Measurements from ENCODE around the gene SLC23A2. TPM values are rescaled to one million over a fixed set of nuclear protein-coding genes. Genes with fewer than 3 reads are reported as not detected.

SLC23A2 gene
- total RNA-seq, 6 experiments from 2014 or later: 23.4 to 41.1 (median 30.5) TPM

DNA sequence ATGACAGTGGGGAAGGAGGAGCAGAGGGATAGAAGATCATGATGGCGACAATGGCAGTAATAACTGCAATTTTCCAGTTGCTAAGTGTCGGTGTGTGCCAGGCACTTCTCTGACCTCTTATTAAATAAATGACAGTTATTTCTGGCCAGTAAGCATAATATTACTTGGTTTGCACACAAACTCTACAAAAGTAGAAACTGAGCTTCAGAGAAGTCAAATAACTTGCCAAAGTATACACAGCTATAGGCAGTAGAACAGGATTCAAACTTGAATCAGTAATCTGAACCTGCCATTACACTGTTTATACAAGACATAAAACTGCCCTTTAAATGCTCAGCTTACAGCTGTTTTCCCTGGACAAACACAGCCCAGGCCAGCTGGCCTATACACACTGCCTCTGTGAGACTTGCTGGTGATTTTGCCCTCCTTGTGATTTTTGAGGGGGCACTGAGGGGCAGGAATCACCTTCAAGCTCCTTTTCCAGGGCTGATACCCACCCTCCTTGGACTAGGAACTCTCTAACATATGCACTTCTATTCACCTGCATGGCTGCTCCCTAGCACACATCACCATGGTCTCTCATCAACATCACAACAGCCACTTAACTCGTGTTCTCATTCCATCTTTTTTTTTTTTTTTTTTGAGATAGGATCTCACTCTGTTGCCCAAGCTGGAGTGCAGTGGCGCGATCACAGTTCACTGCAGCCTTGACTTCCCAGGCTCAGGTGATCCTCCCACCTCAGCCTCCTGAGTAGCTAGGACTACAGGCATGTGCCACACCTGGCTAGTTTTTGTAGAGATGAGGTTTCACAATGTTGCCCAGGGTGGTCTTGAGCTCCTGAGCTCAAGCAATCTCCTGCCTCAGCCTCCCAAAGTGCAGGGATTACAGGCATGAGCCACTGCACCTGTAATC is 63.6 kb downstream of the SLC23A2 start:
- no peaks in the 10 kb centered on the region for H3K36me3 ChIP-seq
- TF ChIP-seq POLR2A (IDR thresholded peaks at IDR 0.05): no peak
- TF ChIP-seq, protein P1, sequence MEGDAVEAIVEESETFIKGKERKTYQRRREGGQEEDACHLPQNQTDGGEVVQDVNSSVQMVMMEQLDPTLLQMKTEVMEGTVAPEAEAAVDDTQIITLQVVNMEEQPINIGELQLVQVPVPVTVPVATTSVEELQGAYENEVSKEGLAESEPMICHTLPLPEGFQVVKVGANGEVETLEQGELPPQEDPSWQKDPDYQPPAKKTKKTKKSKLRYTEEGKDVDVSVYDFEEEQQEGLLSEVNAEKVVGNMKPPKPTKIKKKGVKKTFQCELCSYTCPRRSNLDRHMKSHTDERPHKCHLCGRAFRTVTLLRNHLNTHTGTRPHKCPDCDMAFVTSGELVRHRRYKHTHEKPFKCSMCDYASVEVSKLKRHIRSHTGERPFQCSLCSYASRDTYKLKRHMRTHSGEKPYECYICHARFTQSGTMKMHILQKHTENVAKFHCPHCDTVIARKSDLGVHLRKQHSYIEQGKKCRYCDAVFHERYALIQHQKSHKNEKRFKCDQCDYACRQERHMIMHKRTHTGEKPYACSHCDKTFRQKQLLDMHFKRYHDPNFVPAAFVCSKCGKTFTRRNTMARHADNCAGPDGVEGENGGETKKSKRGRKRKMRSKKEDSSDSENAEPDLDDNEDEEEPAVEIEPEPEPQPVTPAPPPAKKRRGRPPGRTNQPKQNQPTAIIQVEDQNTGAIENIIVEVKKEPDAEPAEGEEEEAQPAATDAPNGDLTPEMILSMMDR (IDR thresholded peaks at IDR 0.05): no peak
- no peaks in the 10 kb centered on the region for H3K9me3 ChIP-seq
- no peaks in the 10 kb centered on the region for H3K27me3 ChIP-seq
- intact Hi-C loops (cut with DNase I): no loop called here
- H3K4me1 ChIP-seq: peaks cover 0 to 9% (median 1%) of the 10 kb centered on the region in 4 donors
- H3K4me3 ChIP-seq: no peak overlapping the region
- ATAC-seq (peak; percentile 61 to 75 (median 70)), DNase-seq (no peak)
- 80% methylated on average over 5 of the region's 5 CpGs for WGBS (ENCODE audit: insufficient coverage, low coverage, low lambda C conversion rate, missing lambda C conversion rate)
- no peak overlapping the region for H3K27ac ChIP-seq

DNA sequence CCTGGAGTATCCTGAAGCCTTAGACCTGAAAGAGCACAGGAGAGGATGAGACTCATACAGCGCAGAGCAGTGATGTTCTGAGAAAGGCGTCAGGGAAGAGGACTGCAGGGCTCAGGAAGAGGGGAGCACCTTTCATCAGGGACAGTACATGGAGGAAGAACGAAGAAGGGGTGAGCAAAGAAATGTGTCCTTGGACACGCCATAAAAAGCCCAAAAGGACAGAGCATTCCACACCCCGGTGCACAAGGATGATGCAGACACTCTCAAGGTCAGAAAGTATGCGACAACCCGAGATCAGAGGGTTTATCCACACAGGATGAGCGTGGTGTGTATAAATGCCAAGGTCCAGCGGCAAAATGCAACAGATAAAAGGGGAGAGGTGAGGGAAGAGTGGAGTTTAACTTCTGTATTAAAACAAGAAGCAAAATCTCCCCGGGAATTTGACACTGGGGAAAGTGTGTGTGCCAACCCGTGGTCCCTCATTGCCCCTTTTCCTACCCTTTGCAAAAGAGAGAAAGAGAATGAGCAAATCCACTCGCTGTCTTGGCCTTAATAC is 64.4 kb downstream of the SLC23A2 start:
- H3K27ac ChIP-seq: no peak overlapping the region
- TF ChIP-seq, protein P1 (IDR thresholded peaks at IDR 0.05): no peak
- TF ChIP-seq POLR2A (IDR thresholded peaks at IDR 0.05): no peak
- ATAC-seq: peak in 3 of 4 donors; percentile 26 to 35 (median 31)
- intact Hi-C loops (cut with DNase I): no loop called here
- H3K27me3 ChIP-seq: no peaks in the 10 kb centered on the region
- peaks cover 0 to 9% (median 1%) of the 10 kb centered on the region in 4 donors for H3K4me1 ChIP-seq
- H3K9me3 ChIP-seq: no peaks in the 10 kb centered on the region
- H3K4me3 ChIP-seq: no peak overlapping the region
- no peak for DNase-seq
- WGBS (ENCODE audit: insufficient coverage, low coverage, low lambda C conversion rate, missing lambda C conversion rate): 67% methylated on average over 8 of the region's 12 CpGs
- peaks cover 0 to 4% (median 3%) of the 10 kb centered on the region in 4 donors for H3K36me3 ChIP-seq

DNA sequence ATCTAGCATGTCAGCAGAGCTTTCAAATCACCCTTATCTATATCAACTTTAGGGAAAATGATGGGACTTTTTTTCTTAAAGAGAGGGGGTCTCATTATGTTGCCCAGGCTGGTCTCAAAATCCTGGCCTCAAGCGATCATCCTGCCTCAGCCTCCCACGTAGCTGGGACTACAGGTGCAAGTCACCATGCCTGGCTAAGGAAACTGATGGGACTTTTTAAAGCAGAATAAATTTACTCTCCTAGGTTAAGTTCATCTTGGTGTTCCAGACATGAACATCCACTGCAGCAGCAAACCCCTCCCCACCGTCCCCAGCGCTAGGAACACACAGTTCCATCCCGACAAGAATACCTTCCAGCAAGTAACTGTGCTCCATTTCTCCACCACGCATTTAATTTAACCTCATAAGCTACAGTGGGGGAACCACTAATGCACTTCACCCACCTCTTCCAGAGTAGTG is 64.9 kb downstream of the SLC23A2 start:
- H3K9me3 ChIP-seq: no peaks in the 10 kb centered on the region
- peaks cover 0 to 9% (median 0%) of the 10 kb centered on the region in 4 donors for H3K4me1 ChIP-seq
- H3K27me3 ChIP-seq: no peaks in the 10 kb centered on the region
- intact Hi-C loops (cut with DNase I): no loop called here
- peaks cover 0 to 9% (median 6%) of the 10 kb centered on the region in 4 donors for H3K36me3 ChIP-seq
- ATAC-seq (no peak), DNase-seq (no peak)
- no peak overlapping the region for H3K27ac ChIP-seq
- H3K4me3 ChIP-seq: no peak overlapping the region
- no peak for TF ChIP-seq POLR2A (IDR thresholded peaks at IDR 0.05)
- TF ChIP-seq, protein P1 (IDR thresholded peaks at IDR 0.05): no peak
- whole genome bisulfite sequencing (ENCODE audit: insufficient coverage, low coverage, low lambda C conversion rate, missing lambda C conversion rate): 83% methylated on average over 4 of the region's 6 CpGs

DNA sequence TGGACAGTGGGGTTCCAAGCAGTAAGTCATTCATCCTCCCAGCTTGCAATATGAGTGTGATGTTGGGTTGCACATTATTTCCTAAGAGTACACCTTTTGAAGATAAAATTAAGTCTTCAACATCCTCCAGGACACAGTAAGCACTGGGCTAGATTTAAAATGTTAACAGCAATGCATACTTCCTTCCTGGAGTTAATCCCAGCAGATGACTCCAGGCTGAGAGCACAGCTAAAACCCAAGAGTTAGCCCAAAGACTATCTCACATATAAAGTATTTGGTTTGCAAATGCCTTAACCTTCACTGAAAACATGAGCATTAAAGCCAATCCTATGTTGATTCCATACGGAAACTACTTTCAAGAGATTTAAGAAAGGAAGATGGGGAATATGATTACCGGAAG is 69.2 kb downstream of the SLC23A2 start:
- H3K27me3 ChIP-seq: no peaks in the 10 kb centered on the region
- WGBS (ENCODE audit: insufficient coverage, low coverage, low lambda C conversion rate, missing lambda C conversion rate): 70% methylated on average over 2 of the region's 2 CpGs
- ATAC-seq (no peak), DNase-seq (no peak)
- peaks cover 0 to 19% (median 8%) of the 10 kb centered on the region in 4 donors for H3K36me3 ChIP-seq
- no peak overlapping the region for H3K4me3 ChIP-seq
- peaks cover 0 to 6% (median under 1%) of the 10 kb centered on the region in 4 donors for H3K4me1 ChIP-seq
- no peaks in the 10 kb centered on the region for H3K9me3 ChIP-seq
- TF ChIP-seq POLR2A (IDR thresholded peaks at IDR 0.05): no peak
- TF ChIP-seq, protein P1 (IDR thresholded peaks at IDR 0.05): no peak
- intact Hi-C loops (cut with DNase I): no loop called here
- H3K27ac ChIP-seq: no peak overlapping the region
